GM21381 (cell line): ENCODE data around the gene PPP1R15A.
"Not testable (repeated sequence)": the region's sequence is repeated elsewhere in the genome, so short reads cannot be mapped to it uniquely, and the experiment has no call there.

ENCODE experiments used
- ATAC-seq: cut with Tn5 transposase; IDR thresholded peaks from one replicate; pipeline ENCODE4 v1.9.1; 2021; ENCODE audit warnings: mild to moderate bottlenecking, moderate library complexity; ENCODE audit not compliant: unreplicated experiment

Gene PPP1R15A

DNA sequence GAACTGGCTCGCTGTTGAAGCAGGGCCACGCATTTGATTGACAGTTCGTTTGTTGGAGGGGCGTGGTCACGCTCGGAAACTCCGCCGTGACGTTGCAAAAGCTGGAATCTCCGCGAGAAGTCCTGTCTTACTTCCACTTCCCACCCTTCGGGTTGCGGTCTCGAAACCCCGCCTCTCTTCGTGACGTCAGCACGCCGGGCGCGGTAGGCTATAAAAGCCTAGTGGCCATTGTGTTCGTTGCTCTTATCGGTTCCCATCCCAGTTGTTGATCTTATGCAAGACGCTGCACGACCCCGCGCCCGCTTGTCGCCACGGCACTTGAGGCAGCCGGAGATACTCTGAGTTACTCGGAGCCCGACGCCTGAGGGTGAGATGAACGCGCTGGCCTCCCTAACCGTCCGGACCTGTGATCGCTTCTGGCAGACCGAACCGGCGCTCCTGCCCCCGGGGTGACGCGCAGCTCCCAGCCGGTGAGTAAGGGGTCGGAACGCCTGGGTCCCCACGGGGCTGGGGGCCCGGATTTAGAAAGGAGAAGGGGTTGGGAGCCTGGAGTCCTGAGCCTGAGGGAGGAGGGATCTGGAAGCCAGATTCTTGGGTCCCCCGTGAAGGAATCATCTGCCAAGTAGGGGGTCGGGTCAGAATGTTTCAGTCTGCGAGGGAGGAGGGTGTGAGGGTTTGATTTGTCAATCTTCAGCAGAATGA lies at the start of gene PPP1R15A:
TSS of gene PPP1R15A (plus strand) at position 240 of the 702 bp plus-strand sequence. CDS start 813 bp downstream, outside the sequence.
- peak; percentile 43 for ATAC-seq

DNA sequence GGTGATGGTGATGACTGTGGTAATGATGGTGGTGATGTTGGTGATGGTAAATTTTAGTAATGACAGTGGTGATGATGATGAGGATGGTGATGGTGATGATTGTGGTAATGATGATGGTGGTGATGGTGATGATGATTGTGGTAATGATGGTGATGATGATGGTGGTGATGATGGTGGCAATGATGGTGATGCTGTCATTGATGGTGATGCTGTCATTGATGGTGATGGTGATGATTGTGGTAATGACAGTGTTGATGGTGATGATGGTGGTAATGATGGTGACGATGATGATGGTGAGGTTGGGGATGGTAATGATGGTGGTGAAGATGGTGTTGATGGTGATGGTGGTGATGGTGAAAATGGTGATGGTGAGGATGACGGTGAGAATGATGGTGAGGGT lies 49.7 kb upstream of the PPP1R15A start:
- no peak for ATAC-seq

DNA sequence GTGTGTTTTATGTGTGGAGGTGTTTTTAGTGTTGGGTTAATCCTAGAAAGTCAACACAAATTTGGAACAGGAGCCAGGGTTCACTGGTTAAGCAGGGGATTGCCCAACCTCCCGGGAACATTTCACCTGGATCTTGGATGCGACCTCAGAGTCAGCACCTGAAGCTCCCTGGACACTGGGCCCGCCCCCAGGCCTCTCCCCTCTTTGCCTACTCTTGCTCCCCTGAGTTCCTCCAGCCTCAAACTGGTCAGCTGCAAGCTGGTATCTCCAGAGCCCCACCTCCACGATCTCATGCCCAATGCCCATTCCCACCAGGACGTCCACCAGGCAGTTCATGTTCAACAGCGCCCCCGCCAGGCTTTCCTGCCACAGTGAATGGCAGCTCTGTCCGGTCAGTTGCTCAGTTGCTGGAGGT lies 45.6 kb upstream of the PPP1R15A start:
- ATAC-seq = no peak

DNA sequence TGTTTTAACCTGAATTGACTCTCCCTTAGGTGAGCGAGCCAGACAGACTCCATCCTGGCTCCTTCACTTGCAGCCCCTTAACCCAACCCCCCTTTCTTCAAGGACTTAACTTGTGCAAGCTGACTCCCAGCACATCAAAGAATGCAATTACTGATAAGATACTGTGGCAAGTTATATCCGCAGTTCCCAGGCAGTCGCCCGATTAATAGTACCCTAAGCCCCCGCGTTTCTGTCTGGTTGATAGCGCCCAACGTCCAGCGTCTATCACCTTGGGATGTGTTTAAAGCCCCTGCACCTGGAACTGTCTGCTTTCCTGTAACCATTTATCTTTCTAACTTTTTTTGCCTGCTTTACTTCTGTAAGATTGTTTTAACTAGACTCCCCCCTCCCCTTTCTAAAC lies 42.1 kb upstream of the PPP1R15A start:
- ATAC-seq = no peak

DNA sequence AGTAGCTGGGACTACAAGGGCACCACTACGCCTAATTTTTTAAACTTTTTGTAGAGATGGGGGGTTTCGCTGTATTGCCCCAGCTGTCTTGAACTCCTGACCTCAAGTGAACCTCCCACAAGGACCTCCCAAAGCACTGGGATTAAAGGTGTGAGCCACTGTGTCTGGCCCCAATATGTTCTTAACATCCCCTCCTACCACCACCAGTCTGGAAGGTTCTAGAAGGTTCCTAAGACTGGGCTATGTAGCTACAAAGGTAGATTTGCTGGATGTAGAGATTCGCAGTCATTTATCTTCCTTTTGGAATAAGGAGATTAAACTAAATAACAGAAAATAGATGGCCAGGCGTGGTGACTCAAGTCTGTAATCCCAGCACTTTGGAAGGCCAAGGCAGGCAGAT lies 41.3 kb upstream of the PPP1R15A start:
- ATAC-seq = no peak

DNA sequence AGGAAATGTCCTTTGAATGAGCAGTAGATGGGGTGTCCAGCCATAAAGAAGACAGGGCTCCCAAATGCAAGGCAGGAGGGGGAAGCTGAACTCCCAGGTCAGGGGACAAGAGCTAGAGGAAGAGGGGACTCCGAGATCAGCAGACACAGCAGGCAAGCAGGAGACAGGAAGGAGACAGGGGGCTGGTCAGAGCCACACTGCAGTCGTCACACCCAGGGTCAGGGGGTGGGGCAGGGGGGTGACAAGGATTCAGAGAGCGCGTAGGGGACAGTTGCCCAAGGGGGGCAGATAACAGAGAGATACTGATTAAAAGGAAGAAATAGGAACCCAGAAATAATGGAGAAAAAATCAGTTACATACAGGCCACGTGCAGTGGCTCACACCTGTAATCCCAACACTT lies 39.2 kb upstream of the PPP1R15A start:
- ATAC-seq = no peak

DNA sequence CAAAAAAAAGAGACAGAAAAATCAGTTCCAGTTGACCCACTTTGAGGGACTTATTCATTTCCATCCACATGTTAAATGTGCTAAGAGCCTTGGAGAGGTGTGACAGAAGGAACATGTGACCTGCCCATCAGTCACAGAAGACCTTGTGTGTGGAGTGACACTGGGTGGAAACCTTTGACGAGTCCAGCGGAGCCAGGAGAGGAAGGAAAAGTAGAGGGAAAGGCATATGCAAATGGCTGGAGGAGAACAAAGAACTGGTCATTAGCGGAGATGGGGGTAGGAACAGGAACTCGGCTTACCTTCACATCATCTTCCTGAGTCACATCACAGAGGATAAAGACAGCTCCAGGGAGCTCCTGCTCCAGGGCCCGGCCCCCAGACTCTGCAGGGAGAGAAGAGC lies 38.2 kb upstream of the PPP1R15A start:
- no peak for ATAC-seq

DNA sequence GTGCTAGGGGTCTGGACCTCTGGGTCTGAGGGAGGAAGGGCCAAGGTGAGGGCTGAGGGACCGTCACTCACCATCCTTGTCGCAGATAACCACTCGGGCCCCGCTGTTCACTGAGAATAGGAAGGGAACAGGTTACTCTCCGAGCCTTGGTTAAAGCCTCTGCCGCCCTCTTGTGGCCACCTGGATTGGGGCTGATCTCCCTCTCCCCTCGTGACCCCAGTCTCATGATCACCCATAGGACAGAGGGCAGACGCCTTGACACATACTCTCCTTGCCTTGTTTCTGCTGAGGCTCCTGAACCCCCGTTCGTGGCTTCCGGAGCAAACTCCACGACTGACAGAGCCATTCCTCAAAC lies 36.5 kb upstream of the PPP1R15A start:
- ATAC-seq = peak; percentile 56

DNA sequence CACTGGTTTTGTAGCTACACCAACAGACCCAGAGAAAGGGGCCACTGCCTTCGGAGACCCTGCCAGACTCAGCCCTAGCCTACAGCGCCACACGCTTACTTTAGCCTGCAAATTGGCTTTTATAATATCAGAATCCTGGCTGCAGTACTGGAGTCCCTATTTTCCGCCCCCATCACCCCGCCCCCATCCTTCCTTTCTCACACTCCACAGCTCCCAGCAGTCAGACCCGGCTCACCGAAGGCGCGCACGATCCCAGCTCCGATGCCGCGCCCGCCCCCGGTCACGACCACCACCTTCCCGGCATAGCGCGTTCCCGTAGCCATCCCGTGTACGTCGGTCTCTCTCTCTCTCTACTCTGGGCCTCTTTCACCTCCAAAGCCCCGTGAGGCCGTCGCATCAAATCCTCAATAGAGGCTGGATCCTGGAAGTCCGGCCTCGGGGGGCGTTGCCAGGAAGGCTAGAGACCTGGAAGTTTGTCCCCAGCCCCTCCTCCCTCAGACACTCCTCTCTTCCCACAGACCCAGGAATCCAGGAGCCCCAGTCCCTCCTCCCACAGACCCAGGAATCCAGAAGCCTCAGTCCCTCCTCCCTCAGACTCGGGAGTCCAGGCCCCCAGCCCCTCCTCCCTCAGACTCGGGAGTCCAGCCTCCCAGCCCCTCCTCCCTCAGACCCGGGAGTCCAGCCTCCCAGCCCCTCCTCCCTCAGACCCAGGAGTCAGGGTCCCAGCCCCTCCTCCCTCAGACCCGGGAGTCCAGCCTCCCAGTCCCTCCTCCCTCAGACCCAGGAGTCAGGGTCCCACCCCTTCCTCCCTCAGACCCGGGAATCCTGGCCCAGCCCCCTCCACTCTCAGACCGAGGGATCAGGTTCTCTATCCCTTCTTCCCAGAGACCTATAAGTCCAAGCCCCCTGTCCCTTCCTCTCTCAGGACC lies 35.9 kb upstream of the PPP1R15A start, which contains the start of gene HSD17B14:
TSS of gene HSD17B14 (minus strand) at position 403 of the 929 bp plus-strand sequence. CDS start at position 323, 80 bp downstream.
- no peak for ATAC-seq

DNA sequence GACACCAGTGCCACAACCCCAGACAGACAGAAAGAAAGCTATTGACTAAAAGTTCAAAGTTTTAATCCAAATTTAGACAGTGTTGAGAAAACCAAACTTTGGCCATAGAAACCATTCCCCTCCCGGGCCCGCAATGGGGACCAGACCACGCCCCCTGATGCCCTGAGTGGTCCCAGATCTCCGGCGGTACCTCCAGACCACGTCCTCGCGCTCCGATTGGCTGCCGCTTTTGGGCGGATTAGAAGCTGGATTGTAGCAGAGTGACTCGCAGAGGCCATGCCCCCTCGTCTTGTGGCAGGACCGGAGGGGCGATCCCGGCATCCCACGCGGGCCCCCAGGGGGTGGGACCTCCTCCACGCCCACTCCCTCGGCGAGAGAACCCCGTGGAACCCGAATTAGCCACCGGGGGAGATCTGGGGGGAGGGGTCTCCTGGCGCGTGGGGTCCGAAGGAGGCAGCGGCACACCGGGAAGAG lies 35.1 kb upstream of the PPP1R15A start:
- no peak for ATAC-seq

DNA sequence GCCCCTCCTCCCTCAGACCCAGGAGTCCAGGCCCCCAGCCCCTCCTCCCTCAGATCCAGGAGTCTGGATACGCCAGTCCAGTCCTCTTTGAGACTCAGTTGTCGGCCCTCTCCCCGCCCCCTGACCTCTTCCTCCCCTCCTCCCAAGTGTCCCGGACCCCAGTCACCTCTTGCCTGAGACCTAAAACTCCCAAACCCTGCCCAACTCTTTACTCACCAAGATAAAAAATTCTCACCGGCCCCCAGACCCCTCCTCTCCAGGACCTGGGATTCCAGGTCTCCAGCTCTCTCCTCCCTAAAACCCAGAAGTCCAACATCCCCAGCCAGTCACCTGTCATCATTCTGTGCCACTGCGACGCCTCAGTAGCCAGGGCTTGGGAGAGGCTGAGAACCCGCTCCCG lies 34.5 kb upstream of the PPP1R15A start:
- no peak for ATAC-seq

DNA sequence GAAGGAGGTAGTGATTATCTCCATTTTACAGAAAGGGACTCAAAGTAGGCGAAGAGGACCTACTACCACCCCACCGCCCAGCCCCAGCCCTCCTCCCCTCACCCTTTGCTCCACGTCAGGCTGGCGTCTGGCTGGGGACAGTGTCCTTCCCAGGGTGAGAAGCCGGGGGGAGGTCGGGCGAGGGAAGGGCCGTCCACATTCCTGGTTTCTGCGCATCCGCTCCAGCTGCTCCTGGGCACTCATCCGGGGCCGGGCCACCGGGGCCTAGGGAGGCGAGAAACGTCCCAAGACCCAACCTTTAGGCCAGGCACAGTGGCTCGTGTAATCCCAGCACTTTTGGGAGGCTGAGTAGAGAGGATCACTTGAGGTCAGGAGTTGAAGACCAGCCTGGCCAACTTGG lies 31.2 kb upstream of the PPP1R15A start:
- ATAC-seq = no peak

DNA sequence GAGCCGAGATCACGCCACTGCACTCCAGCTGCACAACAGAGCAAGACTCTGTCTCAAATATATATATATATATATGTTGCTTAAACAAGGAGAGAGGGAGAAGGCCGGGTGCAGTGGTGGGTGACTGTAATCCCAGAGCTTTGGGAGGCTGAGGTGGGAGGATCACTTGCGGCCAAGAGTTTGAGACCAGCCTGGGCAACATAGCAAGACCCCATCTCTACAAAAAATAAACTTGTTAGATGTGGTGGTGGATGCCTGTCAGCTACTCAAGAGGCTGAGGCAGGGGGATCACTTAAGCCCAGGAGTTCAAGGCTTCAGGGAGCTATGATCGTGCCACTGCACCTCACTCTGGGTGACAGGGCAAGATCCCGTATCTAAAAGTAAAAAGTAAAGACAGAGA lies 30.6 kb upstream of the PPP1R15A start:
- ATAC-seq = no peak

DNA sequence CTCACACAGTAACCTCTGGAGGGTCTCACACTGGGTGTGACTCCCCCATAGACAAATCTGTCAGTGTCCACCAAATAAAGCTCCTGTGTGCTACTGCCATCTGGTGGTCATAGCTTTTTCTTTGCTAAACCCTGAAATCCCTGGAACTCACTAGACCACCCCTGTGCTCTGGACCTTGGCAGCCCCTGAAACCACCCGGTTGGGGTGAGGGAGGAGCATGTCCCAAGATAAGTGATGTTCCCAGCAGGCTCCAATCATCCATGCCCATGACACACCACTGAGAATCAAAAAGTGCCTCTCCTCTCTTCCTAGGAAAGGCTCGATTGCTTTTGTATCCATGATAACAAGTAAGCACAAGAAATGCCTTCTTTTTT lies 29.4 kb upstream of the PPP1R15A start:
- no peak for ATAC-seq

DNA sequence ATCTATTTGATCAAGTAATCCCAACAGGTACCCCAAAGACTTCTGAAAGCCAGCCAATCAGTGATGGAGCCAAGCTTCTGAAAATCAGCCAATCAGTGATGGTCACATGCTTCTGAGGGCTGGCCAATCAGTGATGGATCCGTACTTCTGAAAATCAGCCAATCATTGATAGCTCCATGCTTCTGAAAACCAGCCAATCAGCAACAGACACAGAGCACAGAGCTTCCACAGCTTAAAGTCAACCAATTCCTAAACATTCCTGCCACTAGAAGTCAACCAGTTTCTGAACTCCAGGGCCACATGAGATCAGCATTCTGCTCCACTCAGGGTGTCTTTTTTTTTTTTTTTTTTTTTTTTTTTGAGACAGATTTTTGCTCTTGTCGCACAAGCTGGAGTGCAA lies 27.7 kb upstream of the PPP1R15A start:
- no peak for ATAC-seq

DNA sequence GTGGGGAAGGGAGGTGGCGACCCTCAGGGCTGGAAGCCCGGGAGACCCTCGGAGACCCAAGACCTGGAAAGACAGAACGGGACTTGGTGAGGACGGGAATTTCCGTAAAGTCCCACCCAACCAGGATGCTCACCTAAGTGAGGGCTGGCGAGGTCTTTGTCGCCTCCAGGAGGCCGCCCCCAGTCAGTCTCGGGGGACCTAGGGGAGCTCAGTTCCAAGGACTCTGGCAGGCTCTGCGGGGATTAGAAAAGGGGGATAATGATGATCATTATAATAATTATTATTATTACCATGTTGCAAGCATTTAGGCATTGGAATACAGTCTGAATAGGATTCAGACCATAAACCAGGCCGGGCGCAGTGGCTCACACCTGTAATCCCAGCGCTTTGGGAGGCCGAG lies 26.8 kb upstream of the PPP1R15A start:
- no peak for ATAC-seq

DNA sequence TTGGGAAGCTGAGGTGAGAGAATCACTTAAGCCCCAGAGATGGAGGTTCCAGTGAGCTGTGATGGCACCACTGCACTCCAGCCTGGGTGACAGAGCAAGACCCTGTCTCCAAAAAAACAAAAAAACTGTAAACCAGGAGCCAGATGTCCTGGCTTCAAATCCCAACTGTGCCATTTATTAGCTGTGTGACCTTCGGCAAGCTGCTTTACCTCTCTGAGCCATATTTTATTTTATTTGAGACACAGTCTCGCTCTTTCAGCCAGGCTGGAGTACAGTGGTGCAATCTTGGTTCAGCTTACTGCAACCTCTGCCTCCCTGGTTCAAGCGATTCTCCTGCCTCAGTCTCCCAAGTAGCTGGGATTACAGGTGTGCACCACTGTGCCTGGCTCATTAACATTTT lies 25.6 kb upstream of the PPP1R15A start:
- not testable (repeated sequence) for ATAC-seq

DNA sequence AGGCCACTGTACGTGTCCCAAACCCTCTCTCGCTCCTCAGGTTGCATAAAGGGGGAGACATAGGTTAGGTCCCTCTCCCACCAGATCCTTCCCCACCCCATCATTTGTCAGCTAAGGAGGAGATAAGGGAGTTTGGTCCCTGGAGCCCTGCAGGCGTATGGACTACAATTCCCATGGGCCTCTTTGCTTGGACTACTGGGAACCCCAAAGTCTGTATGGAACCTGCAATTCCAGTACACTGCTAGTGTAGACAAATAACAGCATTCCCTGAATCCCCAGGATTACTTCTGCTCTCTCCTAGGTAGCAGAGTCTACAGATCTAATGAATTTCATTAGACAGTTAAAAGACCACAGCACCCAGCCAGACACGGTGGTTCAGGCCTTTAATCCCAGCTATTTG lies 19.9 kb upstream of the PPP1R15A start:
- no peak for ATAC-seq

DNA sequence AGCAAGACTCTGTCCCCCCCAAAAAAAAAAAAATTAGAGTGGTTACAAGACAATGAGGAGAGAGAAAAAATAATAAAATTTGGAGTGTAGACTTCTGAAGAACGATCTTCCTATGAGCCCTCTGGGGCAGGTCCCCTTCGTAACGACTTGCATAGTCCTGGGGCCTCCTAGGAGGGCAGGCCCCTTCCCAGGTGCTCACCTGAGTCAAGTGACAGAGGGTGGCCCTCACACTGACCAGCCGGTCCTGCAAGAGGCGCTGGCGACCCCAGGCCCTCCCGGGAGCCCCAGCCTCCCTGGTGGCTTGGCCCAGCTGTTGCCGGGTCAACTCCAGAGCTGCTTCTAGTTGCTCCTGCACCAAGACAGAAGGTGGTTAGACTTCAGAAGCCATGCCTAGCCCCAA lies 18.7 kb upstream of the PPP1R15A start:
- no peak for ATAC-seq

DNA sequence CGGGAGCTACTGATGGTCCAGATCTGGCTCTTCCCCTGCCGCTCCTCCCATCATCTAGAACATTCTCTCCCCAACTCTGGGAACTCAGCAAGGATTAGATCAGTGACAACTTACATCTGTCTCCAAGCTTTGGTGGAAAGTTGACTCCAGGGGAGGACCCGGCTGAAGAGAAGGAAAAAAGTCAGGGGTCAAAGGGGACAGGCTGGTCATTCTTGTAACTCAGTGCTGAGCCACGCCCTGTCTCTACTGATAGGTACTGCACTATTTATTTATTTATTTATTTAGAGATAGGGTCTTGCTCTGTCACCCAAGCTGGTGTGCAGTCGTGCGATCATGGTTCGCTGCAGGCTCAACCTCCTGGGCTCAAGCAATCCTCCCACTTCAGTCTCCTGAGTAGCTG lies 18.1 kb upstream of the PPP1R15A start:
- ATAC-seq = no peak

DNA sequence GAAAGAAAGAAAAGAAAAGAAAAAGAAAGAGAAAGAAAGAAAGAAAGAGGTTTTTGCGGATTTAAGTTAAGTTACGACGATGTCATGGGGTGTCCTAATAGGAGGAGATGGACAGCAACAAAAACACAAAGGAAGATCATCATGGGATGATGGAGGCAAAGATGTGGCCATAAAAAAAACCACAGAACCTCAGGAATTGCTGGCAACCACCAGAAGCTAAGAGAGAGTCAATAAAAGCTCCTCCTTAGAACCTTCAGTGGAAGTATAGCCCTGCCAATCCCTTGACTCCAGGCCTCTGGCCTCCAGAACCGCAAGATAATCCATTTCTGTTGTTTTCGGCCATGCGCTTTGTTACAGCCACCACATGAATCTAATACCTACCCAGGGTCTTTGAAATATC lies 15.3 kb upstream of the PPP1R15A start:
- ATAC-seq = no peak
